Ascending aorta (tissue), 2 donors: ENCODE results near the gene MCM7. TPM values are rescaled to one million over a fixed set of nuclear protein-coding genes. Genes with fewer than 3 reads are reported as not detected.

Experiments
- DNase-seq, 2 donors: peaks; one replicate each; pipeline ENCODE4 v3.0.0-alpha.2; 2019; ENCODE audit warnings: low spot score in 2 of 2
- H3K27ac ChIP-seq, 2 donors: fragments of 200-600 bp; sonication (generic); one replicate each; pipeline ENCODE4 v1.5.1; 2016 to 2017; ENCODE audit warnings: mild to moderate bottlenecking in 1 of 2
- H3K27me3 ChIP-seq: fragments of 200-600 bp; sonication (generic); one replicate; pipeline ENCODE4 v1.5.1; 2017
- H3K36me3 ChIP-seq, 2 donors: fragments of 200-600 bp; sonication (generic); one replicate each; pipeline ENCODE4 v1.5.1; 2016
- H3K4me1 ChIP-seq, 2 donors: fragments of 200-600 bp; sonication (generic); one replicate each; pipeline ENCODE4 v1.5.1; 2016 to 2017; ENCODE audit warnings: mild to moderate bottlenecking in 1 of 2
- H3K4me3 ChIP-seq, 2 donors: fragments of 200-600 bp; sonication (generic); one replicate each; pipeline ENCODE4 v1.5.1; 2016 to 2017; ENCODE audit warnings: mild to moderate bottlenecking in 1 of 2
- H3K9me3 ChIP-seq, 2 donors: fragments of 200-600 bp; sonication (generic); one replicate each; pipeline ENCODE4 v1.5.1; 2016
- CTCF ChIP-seq, 3 experiments: fragments of 200-600 bp in 2 of 3; fragments of 450-650 bp in 1 of 3; sonication (generic) in 2 of 3; IDR thresholded peaks; one replicate each; pipeline ENCODE4 v1.5.1; 2016 to 2019; ENCODE audit warnings: antibody characterized with exemption in 3 of 3, mild to moderate bottlenecking in 1 of 3, moderate library complexity in 1 of 3
- intact Hi-C: fragments of 100-400 bp; cut with DNase I; formaldehyde crosslinking; loops from one replicate; pipeline ENCODE4 v1.15.1; 2023
- total RNA-seq: library from RNA; depleted of rRNA; stranded (reverse); fragments of >200 nt; gene quantifications from one replicate; pipeline ENCODE4 v1.1.0, GENCODE V29; 2016

MCM7 gene
- total RNA-seq, 1 donor from 2014 or later: 52.2 TPM

DNA sequence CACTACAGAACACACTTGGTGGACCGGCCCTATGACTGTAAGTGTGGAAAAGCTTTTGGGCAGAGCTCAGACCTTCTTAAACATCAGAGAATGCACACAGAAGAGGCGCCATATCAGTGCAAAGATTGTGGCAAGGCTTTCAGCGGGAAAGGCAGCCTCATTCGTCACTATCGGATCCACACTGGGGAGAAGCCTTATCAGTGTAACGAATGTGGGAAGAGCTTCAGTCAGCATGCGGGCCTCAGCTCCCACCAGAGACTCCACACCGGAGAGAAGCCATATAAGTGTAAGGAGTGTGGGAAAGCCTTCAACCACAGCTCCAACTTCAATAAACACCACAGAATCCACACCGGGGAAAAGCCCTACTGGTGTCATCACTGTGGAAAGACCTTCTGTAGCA, 37.0 kb downstream of the MCM7 start:
- no peak for DNase-seq
- intact Hi-C loops: no loop called here
- H3K9me3 ChIP-seq: no peaks in the 10 kb centered on the region
- no peak overlapping the region for H3K4me3 ChIP-seq
- no peak overlapping the region for H3K27ac ChIP-seq
- no peak for TF ChIP-seq CTCF (IDR thresholded peaks at IDR 0.05)
- H3K36me3 ChIP-seq: peaks cover 53 to 56% of the 10 kb centered on the region in 2 donors
- no peaks in the 10 kb centered on the region for H3K4me1 ChIP-seq
- H3K27me3 ChIP-seq: no peaks in the 10 kb centered on the region

GRCh38 chr7:100063376-100063775, 37.8 kb downstream of the MCM7 start:
- H3K4me1 ChIP-seq: no peaks in the 10 kb centered on the region
- intact Hi-C loops: no loop called here
- no peak for TF ChIP-seq CTCF (IDR thresholded peaks at IDR 0.05)
- no peaks in the 10 kb centered on the region for H3K27me3 ChIP-seq
- no peaks in the 10 kb centered on the region for H3K9me3 ChIP-seq
- no peak overlapping the region for H3K27ac ChIP-seq
- H3K4me3 ChIP-seq: no peak overlapping the region
- no peak for DNase-seq
- H3K36me3 ChIP-seq: peaks cover 53 to 58% of the 10 kb centered on the region in 2 donors

- Histone ChIP-seq H3K27ac (no peak overlapping the region), H3K27me3 (no peaks in the 10 kb centered on the region), H3K4me3 (no peak overlapping the region), H3K9me3 (no peaks in the 10 kb centered on the region), H3K4me1 (no peaks in the 10 kb centered on the region), H3K36me3 (peaks cover 70% of the 10 kb centered on the region in 2 donors)
- no peak for DNase-seq
- TF ChIP-seq CTCF (IDR thresholded peaks at IDR 0.05): no peak
- intact Hi-C loops: no loop called here
These were observed 39.5 kb downstream of the MCM7 start for GRCh38 chr7:100061518-100062193.

- peaks cover 62 to 66% of the 10 kb centered on the region in 2 donors for H3K36me3 ChIP-seq
- TF ChIP-seq CTCF (IDR thresholded peaks at IDR 0.05): no peak
- intact Hi-C loops: no loop called here
- no peaks in the 10 kb centered on the region for H3K4me1 ChIP-seq
- no peaks in the 10 kb centered on the region for H3K27me3 ChIP-seq
- DNase-seq: no peak
- no peak overlapping the region for H3K27ac ChIP-seq
- H3K4me3 ChIP-seq: no peak overlapping the region
- H3K9me3 ChIP-seq: no peaks in the 10 kb centered on the region
These were observed 41.9 kb downstream of the MCM7 start for GRCh38 chr7:100059251-100059739.

- intact Hi-C loops: no loop called here
- TF ChIP-seq CTCF (IDR thresholded peaks at IDR 0.05): no peak
- no peak overlapping the region for H3K27ac ChIP-seq
- H3K4me3 ChIP-seq: no peak overlapping the region
- no peak for DNase-seq
- no peaks in the 10 kb centered on the region for H3K9me3 ChIP-seq
- H3K36me3 ChIP-seq: peaks cover 49 to 53% of the 10 kb centered on the region in 2 donors
- H3K4me1 ChIP-seq: no peaks in the 10 kb centered on the region
- no peaks in the 10 kb centered on the region for H3K27me3 ChIP-seq
These were observed 44.2 kb downstream of the MCM7 start for GRCh38 chr7:100057006-100057405.
